CD14-positive monocyte (primary cell): Measurements from ENCODE around the gene DHFR. TPM values are rescaled to one million over a fixed set of nuclear protein-coding genes. Genes with fewer than 3 reads are reported as not detected.
A peak's percentile ranks its signal among the peaks of the same experiment; 100 is the strongest.

Experiments used
- DNase-seq, 3 donors: peaks; one replicate each; pipeline ENCODE4 v3.0.0-alpha.2; 2011 to 2022
- H2AFZ ChIP-seq: 2 replicates; pipeline ENCODE4 v1.6.0; 2012; ENCODE audit warnings: mild to moderate bottlenecking, low read depth, low read length, inconsistent platforms; ENCODE audit not compliant: insufficient read depth, poor library complexity, severe bottlenecking
- H3K27ac ChIP-seq, 2 donors: 1 replicate in 1 of 2; 2 replicates in 1 of 2; pipeline ENCODE4 v1.5.1; 2012 to 2013; ENCODE audit warnings: low read length in 2 of 2, control low read depth in 1 of 2, inconsistent platforms in 1 of 2, low read depth in 1 of 2, mild to moderate bottlenecking in 1 of 2
- H3K27me3 ChIP-seq, 2 donors: one replicate each; pipeline versions ENCODE4 v1.6.0 to v1.6.1; 2011 to 2013; ENCODE audit warnings: low read length in 2 of 2; ENCODE audit not compliant: control insufficient read depth in 2 of 2, insufficient read depth in 2 of 2
- H3K36me3 ChIP-seq, 2 donors: replicated peaks in 1 of 2; 1 replicate in 1 of 2; 2 replicates in 1 of 2; pipeline versions ENCODE4 v1.5.1 to v1.6.1; 2012 to 2013; ENCODE audit warnings: low read length in 2 of 2, control low read depth in 1 of 2, inconsistent platforms in 1 of 2, mild to moderate bottlenecking in 1 of 2; ENCODE audit not compliant: insufficient read depth in 2 of 2, control insufficient read depth in 1 of 2
- H3K4me1 ChIP-seq, 2 donors: 1 replicate in 1 of 2; 2 replicates in 1 of 2; pipeline versions ENCODE4 v1.5.1 to v1.6.1; 2012 to 2013; ENCODE audit warnings: low read length in 2 of 2, control low read depth in 1 of 2, inconsistent platforms in 1 of 2, mild to moderate bottlenecking in 1 of 2, moderate library complexity in 1 of 2; ENCODE audit not compliant: insufficient read depth in 2 of 2, control insufficient read depth in 1 of 2
- H3K4me2 ChIP-seq: replicated peaks from 2 replicates; pipeline ENCODE3; 2012; ENCODE audit warnings: low read length, moderate library complexity, mild to moderate bottlenecking; ENCODE audit not compliant: poor library complexity, severe bottlenecking; ENCODE audit errors: extremely low read depth
- H3K4me3 ChIP-seq, 3 experiments: fragments of 200-600 bp in 1 of 3; sonication (generic) in 1 of 3; replicated peaks in 1 of 3; 1 replicate in 2 of 3; 2 replicates in 1 of 3; pipeline ENCODE4 v1.5.1; 2011 to 2013; ENCODE audit warnings: low read length in 3 of 3, mild to moderate bottlenecking in 3 of 3, control low read depth in 2 of 3, low read depth in 2 of 3, inconsistent platforms in 1 of 3, moderate library complexity in 1 of 3
- H3K79me2 ChIP-seq: 2 replicates; pipeline ENCODE4 v1.6.0; 2012; ENCODE audit warnings: mild to moderate bottlenecking, control low read depth, inconsistent platforms, low read length, moderate library complexity; ENCODE audit not compliant: insufficient read depth
- H3K9ac ChIP-seq: 2 replicates; pipeline ENCODE4 v1.6.0; 2017; ENCODE audit warnings: low read length, mild to moderate bottlenecking; ENCODE audit not compliant: insufficient read depth, poor library complexity, severe bottlenecking
- H3K9me3 ChIP-seq, 2 donors: replicated peaks in 1 of 2; 1 replicate in 1 of 2; 2 replicates in 1 of 2; pipeline versions ENCODE4 v1.5.1 to v1.6.1; 2012 to 2013; ENCODE audit warnings: low read length in 2 of 2, control low read depth in 1 of 2; ENCODE audit not compliant: control insufficient read depth in 1 of 2, insufficient read depth in 1 of 2
- H4K20me1 ChIP-seq: 2 replicates; pipeline ENCODE4 v1.6.0; 2012; ENCODE audit warnings: mild to moderate bottlenecking, low read length, control low read depth, moderate library complexity; ENCODE audit not compliant: insufficient read depth
- H3K27ac Mint-ChIP-seq, 7 donors: one replicate each; pipeline ENCODE4 v1.8.0; 2020; ENCODE audit warnings: mild to moderate bottlenecking in 7 of 7, mixed read lengths in 7 of 7, moderate library complexity in 6 of 7, inconsistent platforms in 2 of 7
- H3K27me3 Mint-ChIP-seq, 3 donors: one replicate each; pipeline ENCODE4 v1.8.0; 2021 to 2022; ENCODE audit warnings: low read depth in 3 of 3, mild to moderate bottlenecking in 3 of 3, mixed read lengths in 3 of 3, moderate library complexity in 3 of 3, inconsistent platforms in 1 of 3
- H3K36me3 Mint-ChIP-seq, 2 donors: one replicate each; pipeline ENCODE4 v1.8.0; 2020; ENCODE audit warnings: mixed read lengths in 2 of 2, inconsistent platforms in 1 of 2, mild to moderate bottlenecking in 1 of 2
- H3K4me1 Mint-ChIP-seq: one replicate; pipeline ENCODE4 v1.8.0; 2020; ENCODE audit warnings: mild to moderate bottlenecking, mixed read lengths
- H3K4me3 Mint-ChIP-seq, 2 donors: one replicate each; pipeline ENCODE4 v1.8.0; 2020; ENCODE audit warnings: mild to moderate bottlenecking in 2 of 2, mixed read lengths in 2 of 2, moderate library complexity in 1 of 2
- H3K9me3 Mint-ChIP-seq, 7 donors: one replicate each; pipeline ENCODE4 v1.8.0; 2020 to 2022; ENCODE audit warnings: mixed read lengths in 7 of 7, mild to moderate bottlenecking in 6 of 7, moderate library complexity in 6 of 7, inconsistent platforms in 2 of 7
- CTCF ChIP-seq: fragments of 200-600 bp; IDR thresholded peaks from one replicate; pipeline ENCODE4 v1.8.0; 2022; ENCODE audit warnings: antibody characterized with exemption, mild to moderate bottlenecking
- WGBS: methylation state at CpG from one replicate; pipeline ENCODE4 v1.1.5; 2013; ENCODE audit warnings: missing lambda C conversion rate; ENCODE audit not compliant: insufficient coverage; 5-methylcytosine and 5-hydroxymethylcytosine counted together
- intact Hi-C, 2 donors: fragments of 100-400 bp; cut with micrococcal nuclease; formaldehyde crosslinking; loops; one replicate each; pipeline versions ENCODE4 v1.15.0 to v1.15.1; 2023
- polyA plus RNA-seq, 3 donors: library from polyadenylated mRNA; depleted of rRNA in 1 of 3; unstranded in 2 of 3; stranded (reverse) in 1 of 3; fragments of 300-500 nt in 2 of 3; fragments of >200 nt in 1 of 3; fragmentation: Illumina TruSeq in 2 of 3; gene quantifications; 1 replicate in 2 of 3; 2 replicates in 1 of 3; pipeline ENCODE4 v1.2.3, GENCODE V29; 2012 to 2021

DHFR gene
- polyA plus RNA-seq, 3 donors: 0.75 to 2.9 (median 1.1) TPM

- peaks cover 36% of the 10 kb centered on the region for H3K4me1 Mint-ChIP-seq
- H3K4me3 ChIP-seq: no peak overlapping the region
- 67% methylated on average over 1 of the region's 2 CpGs for WGBS
- intact Hi-C loops: no loop called here
- no peak overlapping the region for H3K4me3 Mint-ChIP-seq
- no peaks in the 10 kb centered on the region for H4K20me1 ChIP-seq
- DNase-seq: no peak
- no peak overlapping the region for H3K4me2 ChIP-seq
- H3K9me3 Mint-ChIP-seq: peaks cover 0 to 8% (median 6%) of the 10 kb centered on the region in 7 donors
- H3K27me3 ChIP-seq: no peaks in the 10 kb centered on the region
- no peaks in the 10 kb centered on the region for H3K36me3 ChIP-seq
- H3K4me1 ChIP-seq: peaks cover 41 to 52% of the 10 kb centered on the region in 2 donors
- TF ChIP-seq CTCF: no peak
- no peak overlapping the region for H3K9ac ChIP-seq
- no peaks in the 10 kb centered on the region for H3K9me3 ChIP-seq
- no peak overlapping the region for H3K27ac ChIP-seq
- H3K27ac Mint-ChIP-seq: no peak overlapping the region
- peaks cover 13 to 14% of the 10 kb centered on the region in 2 donors for H3K36me3 Mint-ChIP-seq
- H3K79me2 ChIP-seq: no peaks in the 10 kb centered on the region
- H2AFZ ChIP-seq: no peak overlapping the region
- peaks cover 0 to 3% (median 0%) of the 10 kb centered on the region in 3 donors for H3K27me3 Mint-ChIP-seq
These were observed 32.0 kb downstream of the DHFR start for GRCh38 chr5:80622756-80623155.

GRCh38 chr5:80620211-80620610, 34.6 kb downstream of the DHFR start:
- Histone ChIP-seq H3K9ac (no peak overlapping the region), H3K4me3 (no peak overlapping the region), H3K27ac (peak overlapping the region in 1 of 2 donors; percentile 37), H3K79me2 (no peaks in the 10 kb centered on the region), H3K9me3 (no peaks in the 10 kb centered on the region), H2AFZ (no peak overlapping the region), H3K27me3 (no peaks in the 10 kb centered on the region), H3K4me2 (no peak overlapping the region), H3K4me1 (peaks cover 41 to 52% of the 10 kb centered on the region in 2 donors), H3K36me3 (no peaks in the 10 kb centered on the region), H4K20me1 (no peaks in the 10 kb centered on the region)
- Mint-ChIP-seq H3K4me3 (no peak overlapping the region), H3K27ac (peak overlapping the region in 1 of 7 donors; percentile 14), H3K4me1 (peaks cover 34% of the 10 kb centered on the region), H3K36me3 (peaks cover 11 to 13% of the 10 kb centered on the region in 2 donors), H3K9me3 (peaks cover 0 to 8% (median 6%) of the 10 kb centered on the region in 7 donors), H3K27me3 (peaks cover 0 to 3% (median 0%) of the 10 kb centered on the region in 3 donors)
- DNase-seq: peak; percentile 31 to 48 (median 44)
- no peak for TF ChIP-seq CTCF
- intact Hi-C loops: no loop called here
- WGBS: 40% methylated on average over 1 of the region's 4 CpGs
